Endodermal cell (in vitro differentiated cells): ENCODE results near the gene SDHA. TPM values are rescaled to one million over a fixed set of nuclear protein-coding genes. Genes with fewer than 3 reads are reported as not detected.
"Not testable (repeated sequence)": the region's sequence is repeated elsewhere in the genome, so short reads cannot be mapped to it uniquely, and the experiment has no call there.

Source experiments
- DNase-seq: peaks from one replicate; pipeline ENCODE4 v3.0.0-alpha.2; 2017
- H3K27ac ChIP-seq: 2 replicates; pipeline ENCODE4 v1.5.1; 2013; ENCODE audit warnings: mild to moderate bottlenecking, low read depth, low read length, moderate library complexity
- H3K27me3 ChIP-seq: 2 replicates; pipeline ENCODE4 v1.6.1; 2013; ENCODE audit warnings: mild to moderate bottlenecking, low read length, moderate library complexity; ENCODE audit not compliant: insufficient read depth, control insufficient read depth, poor library complexity, severe bottlenecking
- H3K36me3 ChIP-seq: 2 replicates; pipeline ENCODE4 v1.7.0; 2013; ENCODE audit warnings: mild to moderate bottlenecking, low read length, moderate library complexity; ENCODE audit not compliant: control insufficient read depth, insufficient read depth
- H3K4me1 ChIP-seq: one replicate; pipeline ENCODE4 v1.7.0; 2013; ENCODE audit warnings: low read length; ENCODE audit not compliant: control insufficient read depth, insufficient read depth
- H3K4me3 ChIP-seq: 2 replicates; pipeline ENCODE4 v1.5.1; 2013; ENCODE audit warnings: mild to moderate bottlenecking, low read length, moderate library complexity
- H3K9ac ChIP-seq: 2 replicates; pipeline ENCODE4 v1.6.1; 2013; ENCODE audit warnings: mild to moderate bottlenecking, low read length, moderate library complexity; ENCODE audit not compliant: poor library complexity, severe bottlenecking; ENCODE audit errors: extremely low read depth
- H3K9me3 ChIP-seq: 2 replicates; pipeline ENCODE4 v1.6.1; 2013; ENCODE audit warnings: mild to moderate bottlenecking, low read length, moderate library complexity; ENCODE audit not compliant: control insufficient read depth
- H3K27ac Mint-ChIP-seq: 2 replicates; pipeline ENCODE4 v1.8.0; 2020; ENCODE audit warnings: mixed read lengths
- H3K27me3 Mint-ChIP-seq: 2 replicates; pipeline ENCODE4 v1.8.0; 2021; ENCODE audit warnings: mild to moderate bottlenecking, mixed read lengths; ENCODE audit not compliant: insufficient read depth
- H3K36me3 Mint-ChIP-seq: 2 replicates; pipeline ENCODE4 v1.8.0; 2020; ENCODE audit warnings: low read depth, mixed read lengths
- H3K4me1 Mint-ChIP-seq: 2 replicates; pipeline ENCODE4 v1.8.0; 2020; ENCODE audit warnings: mixed read lengths
- H3K4me3 Mint-ChIP-seq: 2 replicates; pipeline ENCODE4 v1.8.0; 2020; ENCODE audit warnings: mild to moderate bottlenecking, moderate library complexity, mixed read lengths
- H3K9me3 Mint-ChIP-seq: 2 replicates; pipeline ENCODE4 v1.8.0; 2020; ENCODE audit warnings: mild to moderate bottlenecking, mixed read lengths
- WGBS, 2 experiments: methylation state at CpG; one replicate each; pipeline versions ENCODE4 v1.1.5 to v1.1.7; 2013; ENCODE audit warnings: missing lambda C conversion rate in 2 of 2, mixed read lengths in 1 of 2; ENCODE audit not compliant: insufficient coverage in 1 of 2, insufficient read length in 1 of 2; 5-methylcytosine and 5-hydroxymethylcytosine counted together
- total RNA-seq, 2 donors: library from RNA; stranded (reverse); fragmentation: NEBNext Ultra II Directional in 1 of 2; extraction: Animal tissue kit (Norgen Biotek cat#: 25700) in 1 of 2; gene quantifications; 2 replicates in 1 of 2; 3 replicates in 1 of 2; pipeline ENCODE4 v1.2.1, GENCODE V29; 2021

SDHA gene
- total RNA-seq, 2 donors from 2014 or later, result 61.6 to 73.1 TPM

GRCh38 chr5:237931-238330 is 19.8 kb downstream of the SDHA start:
- H3K27ac Mint-ChIP-seq, H3K27me3 ChIP-seq, H3K27ac ChIP-seq, DNase-seq, H3K9ac ChIP-seq, H3K4me1 ChIP-seq, H3K27me3 Mint-ChIP-seq, H3K4me3 ChIP-seq, H3K4me1 Mint-ChIP-seq, H3K4me3 Mint-ChIP-seq: not testable (repeated sequence)
- WGBS, 2 experiments, result 82 to 95% methylated on average over 4 to 8 of the region's 8 CpGs
- H3K36me3 Mint-ChIP-seq, result peaks cover 90% of the 10 kb centered on the region
- Histone ChIP-seq H3K9me3 (peaks cover 24% of the 10 kb centered on the region), H3K36me3 (peaks cover 54% of the 10 kb centered on the region)
- H3K9me3 Mint-ChIP-seq, result peaks cover 32% of the 10 kb centered on the region

DNA sequence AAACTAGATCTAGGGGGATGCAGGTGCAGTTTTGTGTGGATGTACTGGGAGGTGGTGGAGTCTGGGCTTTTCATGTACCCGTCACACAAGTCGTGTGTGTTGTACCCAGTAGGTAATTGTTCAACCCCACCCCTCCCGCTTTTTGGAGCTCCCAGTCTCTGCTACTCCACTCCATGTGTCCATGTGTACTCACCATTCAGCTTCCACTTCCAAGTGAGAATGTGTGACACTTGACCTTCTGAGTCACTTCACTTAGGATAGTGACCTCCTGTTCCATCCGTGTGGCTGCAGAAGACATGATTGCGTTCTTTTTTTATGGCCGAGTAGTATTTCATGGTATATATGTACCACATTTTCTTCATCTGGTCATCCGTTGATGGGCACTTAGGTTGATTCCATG is 22.4 kb downstream of the SDHA start:
- Histone ChIP-seq H3K9me3 (peaks cover 29% of the 10 kb centered on the region), H3K36me3 (peaks cover 50% of the 10 kb centered on the region)
- not testable (repeated sequence) for H3K27me3 Mint-ChIP-seq, H3K27me3 ChIP-seq, H3K9ac ChIP-seq, H3K27ac Mint-ChIP-seq, H3K27ac ChIP-seq, H3K4me3 ChIP-seq, DNase-seq, H3K4me1 ChIP-seq, H3K4me3 Mint-ChIP-seq, H3K4me1 Mint-ChIP-seq
- 99 to 100% methylated on average over 3 to 7 of the region's 7 CpGs for WGBS, 2 experiments
- Mint-ChIP-seq H3K9me3 (peaks cover 49% of the 10 kb centered on the region), H3K36me3 (peaks cover 95% of the 10 kb centered on the region)

DNA sequence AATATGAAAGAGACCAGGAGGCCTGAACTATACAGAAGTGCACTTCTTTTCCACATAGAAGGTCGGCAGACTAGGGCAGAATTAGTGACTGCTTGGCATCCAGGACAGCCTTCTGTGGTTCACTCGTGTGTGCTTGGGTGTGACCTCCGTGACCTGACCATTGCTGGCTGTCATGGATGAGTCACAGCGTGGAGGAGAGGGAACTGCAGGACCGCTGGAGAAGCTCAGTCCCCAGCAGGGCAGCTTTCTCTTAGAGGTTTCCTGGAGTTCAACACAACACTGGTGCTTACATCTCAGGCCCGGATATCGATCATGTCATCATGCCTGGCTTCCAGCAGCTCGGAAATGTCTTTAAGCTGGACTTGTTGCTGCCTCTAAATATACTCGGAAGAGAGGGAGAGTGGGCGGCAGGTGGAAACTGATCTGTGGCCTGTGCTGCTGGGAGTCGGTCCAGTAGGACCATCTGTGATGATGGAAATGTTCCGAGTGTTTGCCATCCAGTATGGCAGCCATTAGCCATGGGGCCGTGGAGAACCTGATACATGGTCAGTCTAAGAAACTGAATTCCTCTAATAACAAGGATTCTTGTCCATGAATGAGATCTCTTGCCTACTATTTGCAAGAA is 23.0 kb downstream of the SDHA start:
- DNase-seq, H3K4me3 ChIP-seq, H3K4me1 Mint-ChIP-seq, H3K27ac ChIP-seq, H3K4me3 Mint-ChIP-seq, H3K27me3 ChIP-seq, H3K4me1 ChIP-seq, H3K27me3 Mint-ChIP-seq, H3K9ac ChIP-seq, H3K27ac Mint-ChIP-seq: not testable (repeated sequence)
- Histone ChIP-seq H3K36me3 (peaks cover 56% of the 10 kb centered on the region), H3K9me3 (peaks cover 29% of the 10 kb centered on the region)
- H3K9me3 Mint-ChIP-seq, result peaks cover 53% of the 10 kb centered on the region
- H3K36me3 Mint-ChIP-seq, result peaks cover 95% of the 10 kb centered on the region
- WGBS, 2 experiments, result 80 to 87% methylated on average over 10 to 12 of the region's 13 CpGs

DNA sequence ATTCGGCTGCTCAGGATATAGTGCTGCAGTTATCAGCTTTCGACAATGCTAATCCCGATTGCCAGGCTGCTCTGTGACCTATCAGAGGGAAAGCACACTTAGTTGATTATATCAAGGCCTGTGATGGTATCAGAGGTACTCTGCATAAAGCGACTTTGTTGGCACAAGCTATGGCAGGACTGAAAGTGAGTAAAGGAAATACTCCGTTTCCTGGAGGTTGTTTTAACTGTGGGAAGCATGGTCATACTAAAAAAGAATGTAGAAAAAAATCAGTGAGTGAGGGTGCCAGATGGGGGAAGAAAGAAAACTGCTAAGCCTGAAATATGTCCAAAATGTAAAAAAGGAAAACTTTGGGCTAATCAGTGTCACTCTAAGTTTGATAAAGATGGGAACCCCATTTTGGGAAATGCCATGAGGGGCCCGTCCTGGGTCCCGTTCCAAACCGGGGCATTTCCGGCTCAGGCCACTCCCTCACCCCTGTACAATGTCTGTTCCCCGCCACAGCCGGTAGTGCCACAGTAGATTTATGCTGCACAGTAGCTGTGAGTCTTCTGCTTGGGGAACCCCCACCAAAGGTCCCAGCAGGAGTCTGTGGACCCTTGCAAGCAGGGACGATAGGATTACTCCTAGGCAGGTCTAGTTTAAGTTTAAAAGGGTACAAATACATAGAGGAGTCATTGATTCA is 25.7 kb downstream of the SDHA start:
- peaks cover 80% of the 10 kb centered on the region for H3K9me3 Mint-ChIP-seq
- H3K27ac Mint-ChIP-seq, result not testable (repeated sequence)
- H3K9me3 ChIP-seq, result peaks cover 53% of the 10 kb centered on the region

DNA sequence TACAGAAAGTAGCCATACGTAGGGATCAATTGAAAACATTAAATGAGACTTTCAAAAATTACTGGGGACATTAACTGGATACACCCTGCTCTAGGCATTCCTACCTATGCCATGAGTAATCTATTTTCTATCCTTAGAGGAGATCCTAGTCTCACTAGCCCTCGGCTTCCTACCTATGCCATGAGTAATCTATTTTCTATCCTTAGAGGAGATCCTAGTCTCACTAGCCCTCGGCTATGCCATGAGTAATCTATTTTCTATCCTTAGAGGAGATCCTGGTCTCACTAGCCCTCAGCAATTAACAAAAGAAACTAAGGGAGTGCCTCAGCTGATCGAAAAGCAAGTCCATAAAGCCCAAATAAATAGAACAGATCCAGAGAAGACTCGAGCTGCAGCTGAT is 27.6 kb downstream of the SDHA start:
- DNase-seq, H3K27me3 Mint-ChIP-seq, H3K27ac Mint-ChIP-seq, H3K9ac ChIP-seq, H3K27ac ChIP-seq, H3K27me3 ChIP-seq, H3K4me3 ChIP-seq, H3K4me1 Mint-ChIP-seq, H3K4me1 ChIP-seq, H3K4me3 Mint-ChIP-seq: not testable (repeated sequence)
- Histone ChIP-seq H3K9me3 (peaks cover 63% of the 10 kb centered on the region), H3K36me3 (peaks cover 83% of the 10 kb centered on the region)
- Mint-ChIP-seq H3K9me3 (peaks cover 82% of the 10 kb centered on the region), H3K36me3 (peaks cover 95% of the 10 kb centered on the region)
- 81 to 89% methylated on average over 4 to 5 of the region's 5 CpGs for WGBS, 2 experiments

More for the DNA sequence above, 25.7 kb downstream of the SDHA start:
- H3K36me3 Mint-ChIP-seq, result peaks cover 97% of the 10 kb centered on the region
- not testable (repeated sequence) for H3K4me1 Mint-ChIP-seq, H3K4me1 ChIP-seq, H3K4me3 Mint-ChIP-seq, H3K27me3 ChIP-seq, H3K9ac ChIP-seq, H3K4me3 ChIP-seq, H3K27ac ChIP-seq, H3K27me3 Mint-ChIP-seq, DNase-seq
- H3K36me3 ChIP-seq, result peaks cover 83% of the 10 kb centered on the region
- 90 to 100% methylated on average over 2 to 12 of the region's 12 CpGs for WGBS, 2 experiments

DNA sequence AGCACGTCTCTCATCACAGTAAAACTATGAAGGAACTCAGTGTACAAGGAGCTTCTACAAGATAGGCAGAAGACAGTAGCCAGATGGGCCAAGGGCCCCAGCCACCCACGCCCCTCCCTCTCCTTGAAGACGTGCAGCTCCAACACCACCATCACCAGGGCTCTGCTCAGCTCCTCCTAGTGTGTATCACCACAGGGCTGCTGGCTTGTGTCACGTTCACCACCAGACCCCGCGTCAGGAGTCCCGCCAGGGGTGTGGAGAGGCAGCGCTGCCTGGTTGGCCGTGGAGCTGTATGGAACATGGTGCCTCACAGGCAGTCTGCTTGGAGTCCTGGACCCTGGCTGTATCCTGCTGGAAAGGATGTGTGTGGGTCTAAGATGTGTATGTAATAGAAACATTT is 32.3 kb downstream of the SDHA start:
- H3K27ac Mint-ChIP-seq, H3K4me1 ChIP-seq, H3K4me3 ChIP-seq, H3K4me3 Mint-ChIP-seq, H3K4me1 Mint-ChIP-seq, H3K27me3 ChIP-seq, H3K9ac ChIP-seq, H3K27ac ChIP-seq, H3K27me3 Mint-ChIP-seq, DNase-seq: not testable (repeated sequence)
- 98 to 100% methylated on average over 1 to 2 of the region's 9 CpGs for WGBS, 2 experiments
- H3K9me3 ChIP-seq, result peaks cover 37% of the 10 kb centered on the region
- H3K36me3 ChIP-seq, result peaks cover 55% of the 10 kb centered on the region
- Mint-ChIP-seq H3K36me3 (peaks cover 83% of the 10 kb centered on the region), H3K9me3 (peaks cover 44% of the 10 kb centered on the region)

GRCh38 chr5:251016-251415 is 32.9 kb downstream of the SDHA start:
- H3K4me1 Mint-ChIP-seq, H3K4me3 Mint-ChIP-seq, H3K4me3 ChIP-seq, H3K4me1 ChIP-seq, H3K27me3 ChIP-seq, H3K27me3 Mint-ChIP-seq, H3K27ac ChIP-seq, DNase-seq, H3K27ac Mint-ChIP-seq, H3K9ac ChIP-seq: not testable (repeated sequence)
- peaks cover 37% of the 10 kb centered on the region for H3K9me3 ChIP-seq
- peaks cover 53% of the 10 kb centered on the region for H3K36me3 ChIP-seq
- H3K9me3 Mint-ChIP-seq, result peaks cover 39% of the 10 kb centered on the region
- H3K36me3 Mint-ChIP-seq, result peaks cover 83% of the 10 kb centered on the region
- 95% methylated on average over 3 to 8 of the region's 12 CpGs for WGBS, 2 experiments
